Measurements from ENCODE around the gene PPP1R9A.

The PPP1R9A gene

DNA sequence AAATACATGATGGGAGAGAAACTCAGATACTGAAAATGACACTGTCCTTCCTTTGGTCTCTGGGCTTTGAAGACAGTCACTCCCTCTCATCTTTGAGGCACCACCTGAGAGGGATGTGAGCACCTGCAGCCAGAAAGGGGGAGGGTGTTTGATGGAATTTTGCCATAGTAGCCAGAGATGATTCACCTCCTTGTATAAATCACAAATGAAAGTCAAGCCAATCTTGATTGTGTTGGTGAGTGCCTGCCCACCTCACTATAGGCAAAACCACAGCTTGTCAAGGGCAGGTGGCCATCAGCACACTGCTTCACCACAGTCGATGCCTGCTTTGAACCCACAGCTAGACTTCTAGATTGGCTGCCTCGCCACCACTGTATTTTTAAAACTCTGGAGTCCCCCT lies 368.7 kb downstream of the PPP1R9A start:
- H3K27ac ChIP-seq, result no peak overlapping the region
- TF ChIP-seq, protein P1, sequence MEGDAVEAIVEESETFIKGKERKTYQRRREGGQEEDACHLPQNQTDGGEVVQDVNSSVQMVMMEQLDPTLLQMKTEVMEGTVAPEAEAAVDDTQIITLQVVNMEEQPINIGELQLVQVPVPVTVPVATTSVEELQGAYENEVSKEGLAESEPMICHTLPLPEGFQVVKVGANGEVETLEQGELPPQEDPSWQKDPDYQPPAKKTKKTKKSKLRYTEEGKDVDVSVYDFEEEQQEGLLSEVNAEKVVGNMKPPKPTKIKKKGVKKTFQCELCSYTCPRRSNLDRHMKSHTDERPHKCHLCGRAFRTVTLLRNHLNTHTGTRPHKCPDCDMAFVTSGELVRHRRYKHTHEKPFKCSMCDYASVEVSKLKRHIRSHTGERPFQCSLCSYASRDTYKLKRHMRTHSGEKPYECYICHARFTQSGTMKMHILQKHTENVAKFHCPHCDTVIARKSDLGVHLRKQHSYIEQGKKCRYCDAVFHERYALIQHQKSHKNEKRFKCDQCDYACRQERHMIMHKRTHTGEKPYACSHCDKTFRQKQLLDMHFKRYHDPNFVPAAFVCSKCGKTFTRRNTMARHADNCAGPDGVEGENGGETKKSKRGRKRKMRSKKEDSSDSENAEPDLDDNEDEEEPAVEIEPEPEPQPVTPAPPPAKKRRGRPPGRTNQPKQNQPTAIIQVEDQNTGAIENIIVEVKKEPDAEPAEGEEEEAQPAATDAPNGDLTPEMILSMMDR (conservative IDR thresholded peaks at IDR 0.05), result no peak

DNA sequence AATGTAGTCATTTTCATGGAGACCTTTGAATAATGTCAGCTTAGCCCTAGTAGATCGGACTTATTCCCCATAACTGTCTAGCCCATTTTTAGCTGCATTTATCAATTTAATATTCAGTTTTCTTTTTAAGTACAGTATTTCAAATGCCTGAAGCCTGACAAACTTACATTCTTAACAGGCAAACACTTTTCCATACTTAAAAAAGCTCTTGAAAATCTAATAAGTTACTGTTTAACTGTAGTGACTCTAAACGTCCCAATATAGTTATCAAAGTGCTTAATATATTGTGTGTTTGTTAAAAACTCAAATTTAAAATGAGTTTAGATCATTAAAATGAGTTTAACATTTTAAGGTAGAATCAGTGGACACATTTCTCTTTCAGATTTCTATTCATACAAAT lies 372.0 kb downstream of the PPP1R9A start:
- no peak overlapping the region for H3K27ac ChIP-seq
- TF ChIP-seq, protein P1 (conservative IDR thresholded peaks at IDR 0.05), result no peak

DNA sequence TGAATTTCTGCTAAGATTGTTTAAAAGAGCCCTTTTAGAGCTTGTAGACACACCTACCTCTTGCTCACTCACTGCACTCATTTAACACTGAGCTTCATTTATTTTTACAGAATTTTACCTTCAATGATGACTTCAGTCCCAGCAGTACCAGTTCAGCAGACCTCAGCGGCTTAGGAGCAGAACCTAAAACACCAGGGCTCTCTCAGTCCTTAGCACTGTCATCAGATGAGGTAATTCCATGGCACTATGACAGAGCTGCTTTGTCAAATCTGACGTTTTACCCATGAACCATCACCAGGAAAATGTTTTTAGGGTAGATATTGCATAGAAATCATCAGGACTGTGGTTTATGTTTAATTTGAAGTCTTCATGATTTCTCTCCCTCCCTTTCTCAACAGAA lies 378.7 kb downstream of the PPP1R9A start:
- TF ChIP-seq, protein P1 (conservative IDR thresholded peaks at IDR 0.05), result no peak

DNA sequence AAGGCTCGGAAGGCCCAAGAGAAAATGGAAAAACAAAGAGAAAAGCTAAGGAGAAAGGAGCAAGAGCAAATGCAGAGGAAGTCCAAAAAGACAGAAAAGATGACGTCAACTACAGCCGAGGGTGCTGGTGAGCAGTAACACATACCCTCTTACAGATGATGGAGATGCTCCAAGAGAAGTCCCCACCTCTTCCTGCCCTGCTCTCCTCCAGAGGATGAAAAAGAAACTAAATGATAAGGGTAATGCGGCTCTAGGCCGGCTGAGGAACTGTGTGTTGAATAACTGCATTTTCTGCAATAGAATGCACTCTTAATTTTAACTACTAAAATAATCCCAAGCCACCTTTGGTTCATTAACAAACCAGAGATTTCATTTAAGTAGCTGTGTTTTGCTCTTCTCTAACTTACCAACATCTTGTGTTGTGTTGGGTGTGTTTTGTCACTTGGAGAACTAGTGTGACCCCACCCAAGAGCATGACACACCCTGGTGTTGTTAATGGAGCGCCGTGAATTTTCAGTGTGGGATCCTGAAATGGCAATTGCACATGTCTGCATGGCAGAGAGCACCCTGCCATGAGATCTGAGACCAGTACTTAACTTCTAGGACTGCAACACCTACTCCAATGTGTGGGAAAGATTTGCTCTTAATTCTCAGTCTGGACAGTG lies 382.9 kb downstream of the PPP1R9A start:
- no peak overlapping the region for H3K27ac ChIP-seq
- TF ChIP-seq, protein P1 (conservative IDR thresholded peaks at IDR 0.05), result no peak

More for the DNA sequence above, 378.7 kb downstream of the PPP1R9A start:
- no peak overlapping the region for H3K27ac ChIP-seq

DNA sequence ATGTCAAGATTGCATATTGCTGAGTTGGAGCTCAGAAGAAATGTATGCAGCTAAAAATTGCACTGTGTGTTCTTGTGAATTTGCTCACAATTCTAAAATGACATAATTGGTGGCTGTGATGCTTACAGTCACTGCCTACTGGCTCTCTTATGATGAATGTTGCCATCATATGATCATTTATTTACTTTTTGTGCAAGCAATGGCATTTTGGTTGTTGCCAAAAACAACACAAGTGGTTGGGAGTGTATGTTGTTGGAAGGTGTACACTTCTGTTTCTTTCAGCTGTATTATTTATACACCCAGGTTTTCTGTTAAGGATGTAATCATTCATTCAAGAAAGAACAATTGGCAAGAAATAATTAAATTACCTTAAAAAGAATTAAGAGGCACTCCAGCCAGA lies 388.0 kb downstream of the PPP1R9A start:
- TF ChIP-seq, protein P1 (conservative IDR thresholded peaks at IDR 0.05), result no peak
- no peak overlapping the region for H3K27ac ChIP-seq

DNA sequence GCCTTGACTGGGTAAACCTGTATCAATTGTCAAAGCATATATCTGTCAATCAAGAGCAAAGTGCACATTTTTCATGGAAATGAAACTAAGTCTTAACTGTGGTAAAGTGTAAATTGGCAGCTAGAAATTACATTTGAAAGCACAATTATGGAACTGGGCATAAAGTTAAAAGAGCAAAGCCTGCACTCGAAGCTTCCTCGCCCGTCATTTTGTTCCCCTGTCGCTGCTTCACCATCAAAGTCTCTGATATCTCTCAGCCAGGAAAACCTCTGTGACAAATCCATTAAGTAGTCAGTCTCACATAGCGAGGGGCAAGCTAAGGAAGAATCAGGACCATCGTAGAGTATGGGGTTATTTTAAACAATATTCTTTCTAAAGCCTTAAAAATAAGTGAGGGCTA lies 389.1 kb downstream of the PPP1R9A start:
- H3K27ac ChIP-seq, result no peak overlapping the region
- TF ChIP-seq, protein P1 (conservative IDR thresholded peaks at IDR 0.05), result no peak

DNA sequence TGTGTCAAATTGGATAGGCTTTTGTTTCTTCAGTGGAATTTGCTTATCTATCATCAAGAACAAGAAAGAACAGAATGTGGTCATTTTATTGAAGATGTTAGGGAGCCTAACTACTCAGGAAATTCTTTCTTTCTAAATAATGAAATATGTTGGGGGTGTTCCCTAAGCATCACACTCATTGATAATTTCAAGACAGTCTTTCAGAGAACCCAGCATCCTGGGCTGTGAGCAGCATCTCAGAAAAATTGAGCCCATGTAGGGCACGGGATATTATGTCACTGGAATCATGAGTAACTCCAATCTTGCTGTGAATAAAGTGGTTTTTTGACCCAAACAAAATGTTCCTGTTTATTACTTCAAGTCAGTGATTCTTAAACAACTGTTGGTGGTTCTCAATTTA lies 389.6 kb downstream of the PPP1R9A start:
- H3K27ac ChIP-seq, result no peak overlapping the region
- TF ChIP-seq, protein P1 (conservative IDR thresholded peaks at IDR 0.05), result no peak
